Glutamatergic neuron (in vitro differentiated cells): ENCODE data around the gene POLD3. TPM values are rescaled to one million over a fixed set of nuclear protein-coding genes. Genes with fewer than 3 reads are reported as not detected.

ENCODE experiments used
- DNase-seq: peaks from one replicate; pipeline ENCODE4 v3.0.0; 2022
- H3K27ac Mint-ChIP-seq: one replicate; pipeline ENCODE4 v1.8.0; 2020; ENCODE audit warnings: mild to moderate bottlenecking, mixed read lengths, inconsistent platforms; ENCODE audit not compliant: unreplicated experiment
- H3K27me3 Mint-ChIP-seq: one replicate; pipeline ENCODE4 v1.8.0; 2020; ENCODE audit warnings: mild to moderate bottlenecking, moderate library complexity, mixed read lengths, inconsistent platforms; ENCODE audit not compliant: unreplicated experiment
- H3K36me3 Mint-ChIP-seq: one replicate; pipeline ENCODE4 v1.8.0; 2020; ENCODE audit warnings: mild to moderate bottlenecking, mixed read lengths, inconsistent platforms; ENCODE audit not compliant: unreplicated experiment
- H3K4me1 Mint-ChIP-seq: one replicate; pipeline ENCODE4 v1.8.0; 2020; ENCODE audit warnings: mild to moderate bottlenecking, low read depth, mixed read lengths, inconsistent platforms; ENCODE audit not compliant: unreplicated experiment
- H3K4me3 Mint-ChIP-seq: one replicate; pipeline ENCODE4 v1.8.0; 2020; ENCODE audit warnings: mild to moderate bottlenecking, mixed read lengths, inconsistent platforms; ENCODE audit not compliant: unreplicated experiment
- H3K9me3 Mint-ChIP-seq: one replicate; pipeline ENCODE4 v1.8.0; 2020; ENCODE audit warnings: mild to moderate bottlenecking, moderate library complexity, mixed read lengths, inconsistent platforms; ENCODE audit not compliant: unreplicated experiment
- total RNA-seq: library from RNA; stranded (reverse); fragmentation: NEBNext Ultra II Directional; extraction: Animal tissue kit (Norgen Biotek cat#: 25700); gene quantifications from one replicate; pipeline ENCODE4 v1.2.1, GENCODE V29; 2021; ENCODE audit not compliant: unreplicated experiment
- TF ChIP-seq, protein P1 (sequence below): fragments of 200-600 bp; sonication (generic); IDR thresholded peaks from one replicate; pipeline ENCODE4 v1.5.0; 2021; ENCODE audit not compliant: partially characterized antibody, unreplicated experiment

The POLD3 gene
- total RNA-seq, 1 donor from 2014 or later, result 9.0 TPM

DNA sequence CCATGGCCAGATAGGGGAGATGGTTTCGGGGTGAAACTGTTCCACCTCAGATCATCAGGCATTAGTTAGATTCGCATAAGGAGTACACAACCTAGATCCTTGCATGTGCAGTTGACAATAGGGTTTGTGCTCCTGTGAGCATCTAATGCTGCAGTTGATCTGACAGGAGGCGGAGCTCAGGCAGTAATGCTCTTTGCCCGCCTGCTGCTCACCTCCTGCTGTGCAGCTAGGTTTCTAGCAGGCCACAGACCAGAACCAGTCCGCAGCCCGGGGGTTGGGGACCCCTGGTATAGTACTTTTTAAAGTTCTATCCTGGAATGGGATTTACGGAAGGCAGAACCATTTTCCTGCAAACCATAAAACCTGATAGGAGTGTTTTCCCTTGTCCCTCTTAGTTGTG is 54.6 kb downstream of the POLD3 start:
- Mint-ChIP-seq H3K9me3 (no peaks in the 10 kb centered on the region), H3K27ac (no peak overlapping the region)
- TF ChIP-seq, protein P1, sequence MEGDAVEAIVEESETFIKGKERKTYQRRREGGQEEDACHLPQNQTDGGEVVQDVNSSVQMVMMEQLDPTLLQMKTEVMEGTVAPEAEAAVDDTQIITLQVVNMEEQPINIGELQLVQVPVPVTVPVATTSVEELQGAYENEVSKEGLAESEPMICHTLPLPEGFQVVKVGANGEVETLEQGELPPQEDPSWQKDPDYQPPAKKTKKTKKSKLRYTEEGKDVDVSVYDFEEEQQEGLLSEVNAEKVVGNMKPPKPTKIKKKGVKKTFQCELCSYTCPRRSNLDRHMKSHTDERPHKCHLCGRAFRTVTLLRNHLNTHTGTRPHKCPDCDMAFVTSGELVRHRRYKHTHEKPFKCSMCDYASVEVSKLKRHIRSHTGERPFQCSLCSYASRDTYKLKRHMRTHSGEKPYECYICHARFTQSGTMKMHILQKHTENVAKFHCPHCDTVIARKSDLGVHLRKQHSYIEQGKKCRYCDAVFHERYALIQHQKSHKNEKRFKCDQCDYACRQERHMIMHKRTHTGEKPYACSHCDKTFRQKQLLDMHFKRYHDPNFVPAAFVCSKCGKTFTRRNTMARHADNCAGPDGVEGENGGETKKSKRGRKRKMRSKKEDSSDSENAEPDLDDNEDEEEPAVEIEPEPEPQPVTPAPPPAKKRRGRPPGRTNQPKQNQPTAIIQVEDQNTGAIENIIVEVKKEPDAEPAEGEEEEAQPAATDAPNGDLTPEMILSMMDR, result no peak

DNA sequence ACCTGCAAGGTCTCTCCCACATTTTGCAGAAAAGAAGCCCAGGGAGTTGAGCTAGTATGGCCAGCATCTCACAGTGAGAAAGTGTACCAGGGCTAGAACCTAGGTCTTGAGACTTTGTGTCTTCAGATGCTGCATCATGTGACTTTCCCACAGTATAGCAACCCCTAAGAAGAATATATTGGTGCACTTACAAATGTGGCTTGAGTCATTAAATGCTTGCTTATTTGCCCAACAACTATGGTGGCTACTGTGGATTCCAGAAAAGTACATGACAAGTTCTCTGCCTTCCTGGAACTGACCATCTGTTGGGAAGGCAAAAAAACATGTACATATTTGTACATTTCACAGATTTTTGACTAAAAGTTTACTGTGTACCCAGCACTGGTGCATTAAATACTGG is 55.0 kb downstream of the POLD3 start:
- Mint-ChIP-seq H3K36me3 (peaks cover 7% of the 10 kb centered on the region), H3K9me3 (no peaks in the 10 kb centered on the region), H3K4me3 (no peak overlapping the region)

More for the DNA sequence above, 54.6 kb downstream of the POLD3 start:
- H3K36me3 Mint-ChIP-seq, result peaks cover 5% of the 10 kb centered on the region
- H3K4me3 Mint-ChIP-seq, result no peak overlapping the region
- no peak for DNase-seq
- peaks cover 2% of the 10 kb centered on the region for H3K27me3 Mint-ChIP-seq
- H3K4me1 Mint-ChIP-seq, result peaks cover 18% of the 10 kb centered on the region

GRCh38 chr11:74647831-74648230 is 55.4 kb downstream of the POLD3 start:
- Mint-ChIP-seq H3K27me3 (peaks cover 2% of the 10 kb centered on the region), H3K9me3 (no peaks in the 10 kb centered on the region), H3K4me1 (peaks cover 11% of the 10 kb centered on the region), H3K36me3 (peaks cover 11% of the 10 kb centered on the region), H3K4me3 (no peak overlapping the region), H3K27ac (no peak overlapping the region)
- TF ChIP-seq, protein P1, result no peak
- DNase-seq, result no peak

More for the DNA sequence above, 55.0 kb downstream of the POLD3 start:
- H3K27ac Mint-ChIP-seq, result no peak overlapping the region
- TF ChIP-seq, protein P1, result no peak
- peaks cover 14% of the 10 kb centered on the region for H3K4me1 Mint-ChIP-seq
- H3K27me3 Mint-ChIP-seq, result peaks cover 2% of the 10 kb centered on the region
- no peak for DNase-seq

DNA sequence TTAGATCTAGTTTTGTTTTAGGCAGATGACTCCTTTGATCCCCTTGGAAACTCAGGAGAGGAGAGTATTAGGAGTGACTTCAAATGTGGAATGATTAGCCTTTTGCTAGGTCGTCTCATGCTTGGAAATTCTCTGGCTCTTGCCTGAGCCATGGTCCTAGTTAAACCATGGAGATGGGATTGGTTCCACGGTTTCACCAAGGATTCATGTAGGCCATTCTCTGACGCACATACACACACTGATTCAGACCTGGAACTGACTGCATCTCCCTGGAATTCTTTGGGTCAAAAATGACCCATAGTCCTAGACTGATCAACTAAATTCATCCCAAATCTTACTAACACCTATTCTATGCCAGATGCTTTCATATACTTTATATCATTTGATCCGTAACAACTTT is 56.5 kb downstream of the POLD3 start:
- Mint-ChIP-seq H3K4me3 (no peak overlapping the region), H3K4me1 (peaks cover under 1% of the 10 kb centered on the region), H3K27me3 (peaks cover 2% of the 10 kb centered on the region), H3K27ac (no peak overlapping the region), H3K36me3 (peaks cover 11% of the 10 kb centered on the region), H3K9me3 (no peaks in the 10 kb centered on the region)
- DNase-seq, result no peak
- TF ChIP-seq, protein P1, result no peak

GRCh38 chr11:74650498-74650897 is 58.1 kb downstream of the POLD3 start:
- no peaks in the 10 kb centered on the region for H3K9me3 Mint-ChIP-seq
- peaks cover 11% of the 10 kb centered on the region for H3K36me3 Mint-ChIP-seq
- DNase-seq, result no peak
- H3K27ac Mint-ChIP-seq, result no peak overlapping the region
- H3K4me3 Mint-ChIP-seq, result no peak overlapping the region
- H3K27me3 Mint-ChIP-seq, result peaks cover 2% of the 10 kb centered on the region
- H3K4me1 Mint-ChIP-seq, result no peaks in the 10 kb centered on the region
- TF ChIP-seq, protein P1, result no peak
